Measurements from ENCODE around the gene ATP9B.

The ATP9B gene

GRCh38 chr18:79356435-79356834 lies 287.2 kb downstream of the ATP9B start:
- no peak for TF ChIP-seq CTCF (conservative IDR thresholded peaks at IDR 0.05; ENCODE audit: low read depth)
- CTCF ChIA-PET = no interaction called here
- no peak for DNase-seq (ENCODE audit: low spot score)
- POLR2A ChIA-PET (ENCODE audit: low non-redundant PET) = no interaction called here
- no peak overlapping the region for H3K27ac ChIP-seq

GRCh38 chr18:79360933-79361332 lies 291.7 kb downstream of the ATP9B start:
- TF ChIP-seq CTCF (conservative IDR thresholded peaks at IDR 0.05; ENCODE audit: low read depth) = no peak
- DNase-seq (ENCODE audit: low spot score) = no peak
- no peak overlapping the region for H3K27ac ChIP-seq
- ChIA-PET POLR2A (ENCODE audit: low non-redundant PET) (no interaction called here), CTCF (no interaction called here)

- peak; percentile 52 for DNase-seq (ENCODE audit: low spot score)
- POLR2A ChIA-PET (ENCODE audit: low non-redundant PET) = no interaction called here
- CTCF ChIA-PET = no interaction called here
- TF ChIP-seq CTCF (conservative IDR thresholded peaks at IDR 0.05; ENCODE audit: low read depth) = no peak
- no peak overlapping the region for H3K27ac ChIP-seq
These were observed 292.8 kb downstream of the ATP9B start for GRCh38 chr18:79361766-79362522.

DNA sequence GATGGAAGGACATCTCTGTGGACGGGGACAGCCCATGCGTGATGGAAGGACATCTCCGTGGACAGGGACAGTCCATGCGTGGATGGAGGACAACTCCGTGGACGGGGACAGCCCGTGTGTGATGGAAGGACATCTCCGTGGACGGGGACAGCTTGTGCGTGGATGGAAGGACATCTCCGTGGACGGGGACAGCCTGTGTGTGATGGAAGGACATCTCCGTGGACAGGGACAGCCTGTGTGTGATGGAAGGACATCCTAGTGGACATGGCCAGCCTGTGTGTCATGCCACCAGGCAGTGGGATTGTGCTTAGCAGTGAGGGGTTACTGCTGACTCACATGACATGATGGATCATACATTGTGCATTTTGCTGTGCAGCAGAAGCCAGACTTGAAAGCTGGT lies 296.5 kb downstream of the ATP9B start:
- H3K27ac ChIP-seq = no peak overlapping the region
- TF ChIP-seq CTCF (conservative IDR thresholded peaks at IDR 0.05; ENCODE audit: low read depth) = no peak
- no peak for DNase-seq (ENCODE audit: low spot score)
- CTCF ChIA-PET = no interaction called here
- POLR2A ChIA-PET (ENCODE audit: low non-redundant PET) = interaction anchor here (0.8 kb wide), 1 partner anchor 236 kb away, joined by 3 read pairs; no protein-coding TSS in a partner anchor

DNA sequence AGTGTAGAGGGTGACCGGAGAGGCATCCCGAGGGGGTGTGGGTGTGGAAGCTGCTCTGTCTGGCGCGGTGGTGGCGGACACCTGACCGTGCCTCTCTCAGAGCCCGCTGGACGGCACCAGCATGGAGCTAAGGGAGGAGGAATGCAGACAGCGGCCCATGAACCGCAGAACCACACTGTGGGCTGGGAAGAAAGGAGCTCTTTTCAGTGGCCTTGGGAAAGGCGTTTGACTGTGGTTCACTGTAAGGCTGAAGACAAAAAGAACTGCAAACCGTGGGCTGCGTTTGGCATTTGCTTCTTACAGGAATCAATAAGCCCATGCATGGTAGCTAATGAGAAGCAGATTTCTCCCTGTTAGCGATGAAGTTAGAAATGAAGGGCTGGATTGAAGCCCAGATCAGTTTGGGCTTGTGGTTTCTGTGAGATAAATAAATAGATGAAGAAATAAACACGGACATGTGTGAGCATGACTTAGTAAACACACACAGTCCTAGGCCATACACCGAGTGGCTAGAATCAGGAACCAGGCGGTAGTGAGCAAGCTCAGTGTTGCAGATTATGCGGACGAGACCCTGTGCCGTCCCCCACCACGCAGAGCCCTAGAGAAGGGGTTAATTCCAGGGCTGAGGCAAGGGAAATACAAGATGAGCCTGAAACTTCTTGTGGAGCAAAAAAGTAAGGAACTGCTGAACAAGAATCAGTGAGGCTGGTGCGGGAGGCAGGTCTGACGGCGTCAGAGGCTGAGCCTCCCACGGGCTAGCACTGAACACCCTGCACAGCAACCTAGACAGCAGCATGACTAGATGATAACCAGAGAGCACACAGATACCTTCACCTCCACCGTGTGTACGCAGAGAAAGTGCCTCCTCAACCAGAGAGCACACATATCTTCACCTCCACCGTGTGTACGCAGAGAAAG lies 297.2 kb downstream of the ATP9B start:
- TF ChIP-seq CTCF (conservative IDR thresholded peaks at IDR 0.05; ENCODE audit: low read depth) = no peak

DNA sequence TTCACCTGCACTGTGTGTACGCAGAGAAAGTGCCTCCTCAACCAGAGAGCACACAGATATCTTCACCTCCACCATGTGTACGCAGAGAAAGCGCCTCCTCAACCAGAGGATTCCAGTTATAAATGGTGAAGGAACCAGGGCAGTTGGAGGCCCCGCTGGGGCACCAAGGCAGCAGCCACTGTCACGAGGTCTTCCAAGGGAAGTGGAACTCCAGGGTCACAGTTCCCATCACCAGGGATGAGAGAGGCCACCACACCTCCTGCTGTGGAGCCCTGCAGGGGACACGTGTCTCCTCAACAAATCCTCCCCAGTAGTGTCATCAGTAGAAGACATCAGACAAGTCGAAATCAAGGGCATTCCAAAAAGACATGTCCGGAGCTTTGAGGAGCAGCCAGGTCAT lies 298.3 kb downstream of the ATP9B start:
- TF ChIP-seq CTCF (conservative IDR thresholded peaks at IDR 0.05; ENCODE audit: low read depth) = no peak
- POLR2A ChIA-PET (ENCODE audit: low non-redundant PET) = no interaction called here
- no peak for DNase-seq (ENCODE audit: low spot score)
- no peak overlapping the region for H3K27ac ChIP-seq
- CTCF ChIA-PET = interaction anchor here (1.1 kb wide), 1 partner anchor 13 kb away, joined by 3 read pairs; no protein-coding TSS in a partner anchor

More for the DNA sequence above, 297.2 kb downstream of the ATP9B start:
- ChIA-PET POLR2A (ENCODE audit: low non-redundant PET) (interaction anchor here (0.8 kb wide), 1 partner anchor 237 kb away, joined by 3 read pairs; no protein-coding TSS in a partner anchor), CTCF (interaction anchor here (0.6 kb wide), 1 partner anchor 16 kb away, joined by 3 read pairs; no protein-coding TSS in a partner anchor)
- no peak for DNase-seq (ENCODE audit: low spot score)
- no peak overlapping the region for H3K27ac ChIP-seq

Data from RWPE1 (cell line).